GM18502 (cell line): ENCODE measurements around the gene TUBG1.

Source experiments
- ATAC-seq: cut with Tn5 transposase; IDR thresholded peaks from one replicate; pipeline ENCODE4 v1.9.1; 2021; ENCODE audit warnings: mild to moderate bottlenecking; ENCODE audit not compliant: unreplicated experiment, poor library complexity

The TUBG1 gene

DNA sequence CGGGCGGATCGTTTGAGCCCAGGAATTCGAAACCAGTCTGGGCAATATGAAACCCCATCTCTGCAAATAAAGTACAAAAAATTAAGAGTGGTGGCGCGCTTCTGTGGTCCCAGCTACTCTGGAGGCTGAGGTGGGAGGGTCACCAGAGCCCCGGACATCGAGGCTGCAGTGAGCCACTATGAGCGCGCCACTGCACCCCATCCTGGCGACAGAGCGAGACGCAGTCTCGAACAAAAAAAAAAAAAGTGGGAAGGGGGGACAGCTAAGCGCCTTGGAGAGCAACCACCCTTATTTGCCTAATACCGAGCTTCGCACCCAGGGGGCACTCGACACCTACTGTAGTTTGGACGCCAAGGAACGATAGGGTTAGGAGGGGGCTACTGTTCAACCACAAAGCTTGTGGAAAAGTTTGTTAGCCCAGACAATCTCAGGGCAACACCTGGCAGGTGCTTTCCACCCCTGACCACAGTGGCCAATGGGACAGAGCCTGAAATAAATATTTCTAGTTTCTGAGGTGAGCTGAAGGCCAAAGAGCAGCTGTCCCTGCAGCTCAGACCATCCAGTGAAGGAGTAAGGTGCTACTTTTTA is 31.1 kb upstream of the TUBG1 start:
- peak; percentile 44 for ATAC-seq

DNA sequence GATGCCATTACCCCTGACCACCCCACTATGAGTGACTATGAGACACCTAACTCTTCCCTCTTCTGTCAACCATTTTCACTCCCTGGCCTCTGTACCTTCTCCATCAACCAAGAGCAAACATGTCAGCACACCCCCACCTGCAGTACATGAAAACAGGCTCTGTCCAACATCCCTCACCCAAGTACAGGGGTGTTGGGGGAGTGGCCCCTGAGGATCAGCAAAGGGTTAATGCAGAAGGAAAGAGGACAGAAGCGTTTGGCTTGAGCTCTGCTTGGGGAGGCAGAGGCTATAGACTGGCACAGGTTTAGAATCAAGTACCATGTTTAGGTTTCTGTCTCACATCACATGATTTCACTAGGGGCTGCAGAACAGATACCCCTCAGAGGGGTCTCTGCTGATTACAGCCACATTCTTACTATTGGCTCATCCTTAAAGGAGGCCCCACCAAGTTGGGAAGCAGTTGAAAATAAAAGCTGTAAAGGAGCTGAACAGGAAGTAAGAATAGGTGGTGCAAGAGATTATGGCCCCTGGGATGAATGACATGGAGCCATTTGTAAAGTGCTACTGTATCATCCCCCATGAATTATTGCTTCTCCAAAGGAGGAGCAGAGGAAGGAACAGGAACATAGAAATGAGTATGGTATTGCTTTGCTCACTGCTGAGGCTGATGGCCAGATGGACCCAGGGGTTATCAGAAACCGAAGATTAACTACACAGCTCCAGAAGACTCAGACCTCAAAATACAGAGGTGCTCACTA is 29.5 kb upstream of the TUBG1 start:
- ATAC-seq = no peak

DNA sequence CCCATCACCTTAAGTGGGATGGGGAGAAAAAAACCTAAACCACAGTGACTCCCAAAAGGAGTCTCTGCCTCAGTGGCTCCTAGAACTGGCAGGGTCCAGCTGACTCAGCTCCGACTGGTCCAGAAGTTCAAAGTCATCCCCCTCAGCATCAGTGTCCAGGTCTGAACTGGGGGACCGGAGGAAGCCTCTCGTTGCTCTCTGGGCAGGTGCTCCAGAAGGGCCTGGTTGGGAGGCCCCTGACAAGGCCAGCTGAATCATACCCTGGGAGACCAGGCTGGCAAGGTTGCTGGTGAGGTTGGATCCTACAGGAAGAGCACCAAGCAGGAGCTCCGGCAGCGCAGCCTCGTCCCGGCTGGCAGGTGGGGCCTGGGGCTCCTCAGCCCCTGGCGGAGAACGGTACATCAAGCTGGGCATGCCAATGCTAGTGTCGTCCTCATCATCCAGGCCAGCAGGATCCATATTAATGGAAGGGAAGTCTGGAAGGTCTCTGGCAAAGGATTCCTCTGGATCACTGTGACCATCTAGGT is 27.7 kb upstream of the TUBG1 start:
- ATAC-seq = no peak

DNA sequence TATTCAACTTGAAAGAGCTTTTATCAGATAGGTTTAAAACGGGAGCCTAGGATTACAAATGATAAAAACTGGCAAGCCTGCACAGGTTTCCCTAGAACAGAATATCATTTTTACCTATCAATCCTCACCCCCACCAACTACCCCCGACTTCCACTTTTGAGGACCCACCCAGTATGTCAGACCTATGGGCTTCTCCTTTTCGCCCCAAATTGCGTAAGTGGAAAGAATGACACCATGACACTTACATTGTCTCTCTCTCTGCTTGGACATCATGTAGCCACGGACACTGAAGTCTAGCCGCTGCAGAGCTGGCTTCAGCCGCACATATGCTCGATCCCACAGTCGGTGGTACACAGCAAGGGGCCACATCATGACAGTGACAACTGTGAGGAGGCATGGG is 24.6 kb upstream of the TUBG1 start:
- no peak for ATAC-seq

DNA sequence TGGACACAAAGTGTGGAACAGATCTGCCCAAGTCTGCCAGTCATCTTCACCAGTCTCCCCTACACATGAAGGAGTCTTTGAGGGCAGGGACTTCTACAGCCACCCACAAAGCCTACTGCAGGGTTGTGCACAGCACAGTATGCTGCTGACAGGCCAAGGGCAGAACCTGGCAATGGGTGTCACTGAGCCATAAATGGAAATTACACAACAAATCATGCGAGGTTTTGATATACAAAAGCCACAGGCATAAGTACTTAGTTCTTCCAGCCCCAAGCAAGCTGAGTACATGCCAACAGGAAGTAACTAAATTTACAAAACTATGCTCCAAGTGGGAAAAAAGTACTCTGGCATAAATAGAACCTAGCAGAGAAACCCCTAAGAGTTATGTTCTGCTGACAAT is 24.1 kb upstream of the TUBG1 start:
- no peak for ATAC-seq

DNA sequence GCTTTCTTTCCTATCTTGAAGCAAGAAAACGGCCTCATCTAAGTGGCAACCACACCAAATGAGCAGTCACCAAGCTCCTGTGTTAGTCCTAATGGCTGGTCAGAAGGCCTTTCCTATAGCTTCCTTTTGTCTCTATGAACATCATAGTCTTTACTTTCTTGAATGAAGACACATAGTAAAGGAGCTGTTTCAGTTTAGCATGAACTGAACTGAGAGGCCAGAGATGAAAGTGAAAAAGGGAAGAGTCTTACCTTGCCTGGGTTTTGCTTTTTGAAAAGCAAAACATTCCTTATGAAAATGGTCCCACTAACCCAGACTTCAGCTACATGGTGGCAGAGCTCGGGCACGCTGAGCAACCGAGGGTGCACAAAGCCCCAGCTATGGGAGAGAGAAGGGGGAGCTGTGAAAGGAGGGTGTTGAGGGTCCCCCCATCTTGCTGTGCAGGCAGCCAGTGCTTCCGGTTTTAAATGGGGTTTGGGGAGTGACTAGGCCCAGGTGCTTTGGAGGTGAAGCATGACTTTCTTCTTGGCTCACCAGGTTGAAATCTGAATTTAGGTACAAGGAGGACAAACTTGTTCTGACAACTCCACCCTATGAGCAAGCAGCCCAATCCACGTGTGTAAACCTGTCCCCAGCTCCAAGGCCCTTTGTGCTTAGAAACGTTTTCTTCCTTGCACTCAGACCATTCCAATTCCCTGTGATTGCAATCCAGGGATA is 22.8 kb upstream of the TUBG1 start:
- ATAC-seq = peak; percentile 53

DNA sequence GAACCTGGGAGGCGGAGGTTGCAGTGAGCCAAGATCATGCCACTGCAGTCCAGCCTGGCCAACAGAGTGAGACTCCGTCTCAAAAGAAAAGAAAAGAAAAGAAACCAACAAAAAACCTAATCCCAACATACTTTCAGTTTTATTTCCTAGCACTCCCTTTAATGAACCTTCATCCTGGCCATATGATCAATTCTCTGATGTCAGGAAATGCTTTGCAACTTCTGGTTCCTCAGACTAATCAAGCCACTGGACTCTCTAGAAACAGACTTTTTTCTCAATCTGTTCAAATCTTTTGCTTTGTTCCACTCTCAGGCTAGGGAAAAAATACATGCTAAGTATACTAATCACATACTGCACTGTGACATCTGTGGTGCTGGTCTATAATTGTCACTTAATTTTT is 18.6 kb upstream of the TUBG1 start:
- no peak for ATAC-seq

DNA sequence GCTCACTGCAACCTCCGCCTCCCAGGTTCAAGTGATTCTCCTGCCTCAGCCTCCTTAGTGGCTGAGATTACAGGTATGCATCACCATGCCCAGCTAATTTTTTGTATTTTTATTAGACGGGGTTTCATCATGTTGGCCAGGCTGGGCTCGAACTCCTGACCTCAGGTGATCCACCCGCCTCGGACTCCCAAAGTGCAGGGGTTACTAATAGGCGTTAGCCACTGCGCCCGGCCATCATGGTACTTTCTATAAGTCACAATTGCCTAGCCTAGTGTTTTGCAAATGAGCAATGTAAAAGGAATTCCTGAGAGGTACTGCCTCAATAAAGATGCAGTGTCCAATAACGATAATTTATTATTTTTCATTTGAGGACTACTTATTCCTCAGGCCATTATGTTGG is 18.1 kb upstream of the TUBG1 start:
- ATAC-seq = no peak

DNA sequence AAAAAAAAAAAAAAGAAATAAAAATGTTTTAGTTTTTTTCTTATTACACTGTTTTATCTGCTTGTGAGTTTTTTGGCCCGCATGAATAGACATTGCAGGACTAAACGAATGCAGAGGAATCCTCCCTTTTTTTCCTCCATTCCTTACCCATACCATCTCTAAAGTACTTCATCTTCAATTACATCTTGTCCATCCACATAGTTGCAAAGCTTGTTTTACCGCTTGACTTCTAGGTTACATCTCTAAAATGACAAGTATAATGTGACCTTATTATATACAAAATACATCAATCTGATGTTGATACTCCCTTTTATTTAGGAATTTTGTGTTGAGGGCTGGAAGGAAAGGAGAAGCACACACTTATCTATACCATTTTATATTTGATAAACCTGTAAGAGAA is 13.1 kb upstream of the TUBG1 start:
- no peak for ATAC-seq

DNA sequence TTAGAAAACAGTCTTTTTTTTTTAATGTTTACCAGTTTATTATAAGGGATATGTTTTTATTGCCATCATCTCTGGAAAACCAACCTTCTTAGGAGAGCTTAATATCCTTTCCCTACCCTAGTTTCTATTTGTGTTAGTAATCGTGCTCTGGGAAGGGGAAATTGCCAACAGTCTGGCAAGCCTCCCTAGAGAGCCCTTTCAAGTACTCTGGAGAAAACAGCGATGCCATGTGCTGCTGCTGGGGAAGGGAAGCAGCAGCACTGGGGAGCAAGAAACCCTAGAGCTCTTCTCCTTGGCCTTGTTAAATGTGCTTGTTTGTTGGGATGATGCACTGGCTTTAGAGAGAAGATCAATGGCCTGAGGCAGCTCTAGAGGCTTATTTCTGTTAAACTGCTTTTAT is 10.6 kb upstream of the TUBG1 start:
- ATAC-seq = no peak

DNA sequence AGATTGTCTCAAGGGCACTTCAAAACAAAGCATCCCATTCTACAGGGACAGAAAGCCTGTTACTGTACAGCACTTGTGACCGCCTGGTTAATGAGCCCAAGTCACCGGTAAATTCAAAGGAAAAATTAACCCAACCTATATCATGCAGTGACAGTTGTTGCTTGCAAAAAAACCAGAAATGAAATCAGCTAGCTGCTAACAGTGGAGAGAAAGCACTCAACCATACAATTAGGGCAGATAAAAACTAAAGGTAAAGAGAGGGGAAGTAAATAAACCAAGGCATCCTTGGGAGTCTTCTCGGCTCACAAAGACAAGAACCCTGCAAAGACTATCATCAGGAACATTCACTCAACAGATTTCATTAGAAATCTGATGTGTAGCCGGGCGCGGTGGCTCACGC is 6.2 kb upstream of the TUBG1 start:
- ATAC-seq = no peak

DNA sequence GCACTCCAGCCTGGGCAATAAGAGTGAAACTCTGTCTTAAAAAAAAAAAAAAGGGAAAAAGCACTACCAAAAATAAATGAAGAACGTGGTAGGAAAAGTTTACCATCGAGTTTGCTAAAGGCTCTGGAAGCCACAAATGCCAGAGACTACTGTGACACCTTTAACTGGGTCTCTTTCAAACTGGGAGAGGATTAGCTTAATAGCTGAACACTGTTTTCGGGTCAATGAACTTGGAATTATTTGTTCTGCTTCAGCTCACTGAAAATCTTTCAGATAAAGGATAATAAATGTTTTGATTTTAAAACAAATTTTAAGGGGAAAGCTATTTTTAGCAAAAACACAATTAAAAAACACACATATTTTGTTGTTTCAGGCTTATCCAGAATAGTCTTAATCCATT is 1.7 kb upstream of the TUBG1 start:
- ATAC-seq = no peak

DNA sequence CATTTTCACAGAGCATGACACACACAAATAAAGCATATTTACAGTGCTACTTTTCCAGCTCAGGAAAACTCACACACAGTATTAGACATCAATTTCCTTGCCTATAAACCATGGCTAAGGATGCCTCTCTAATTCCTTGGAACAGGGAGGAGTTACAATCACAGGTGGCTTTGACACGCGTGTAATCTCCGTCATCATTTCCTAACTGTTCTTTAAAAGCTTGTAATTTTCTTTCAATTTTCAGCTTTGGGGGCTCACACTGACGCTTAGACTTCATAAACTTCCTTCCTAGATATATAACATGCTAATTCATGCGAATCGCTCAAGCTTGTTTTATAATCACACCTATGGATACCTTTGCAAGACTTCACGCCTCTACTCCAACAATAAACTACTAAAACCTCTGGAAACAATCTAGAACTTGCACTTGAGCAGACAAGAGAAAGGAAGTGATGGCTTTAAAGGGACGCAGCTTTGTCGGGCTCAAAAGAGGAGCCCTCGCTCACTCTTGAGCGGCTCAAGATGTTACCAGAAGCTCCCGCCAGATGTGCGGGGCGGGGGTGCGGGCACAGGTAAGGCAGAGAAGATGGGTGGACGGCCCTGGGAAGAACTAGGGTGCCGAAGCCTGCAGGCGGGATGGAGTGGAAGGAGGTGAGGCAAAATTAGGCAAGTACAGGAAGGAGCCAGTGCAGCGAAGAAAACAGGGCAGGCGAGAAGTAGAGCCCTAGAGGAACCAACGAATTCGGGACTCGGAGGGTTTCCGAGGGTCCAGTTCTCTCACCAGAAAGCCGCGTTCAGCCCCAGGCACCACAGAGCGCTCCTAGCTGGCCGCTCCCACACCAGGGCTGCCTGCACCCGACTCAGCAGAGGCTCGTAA is 940 bp upstream of the TUBG1 start:
- ATAC-seq = peak; percentile 44

DNA sequence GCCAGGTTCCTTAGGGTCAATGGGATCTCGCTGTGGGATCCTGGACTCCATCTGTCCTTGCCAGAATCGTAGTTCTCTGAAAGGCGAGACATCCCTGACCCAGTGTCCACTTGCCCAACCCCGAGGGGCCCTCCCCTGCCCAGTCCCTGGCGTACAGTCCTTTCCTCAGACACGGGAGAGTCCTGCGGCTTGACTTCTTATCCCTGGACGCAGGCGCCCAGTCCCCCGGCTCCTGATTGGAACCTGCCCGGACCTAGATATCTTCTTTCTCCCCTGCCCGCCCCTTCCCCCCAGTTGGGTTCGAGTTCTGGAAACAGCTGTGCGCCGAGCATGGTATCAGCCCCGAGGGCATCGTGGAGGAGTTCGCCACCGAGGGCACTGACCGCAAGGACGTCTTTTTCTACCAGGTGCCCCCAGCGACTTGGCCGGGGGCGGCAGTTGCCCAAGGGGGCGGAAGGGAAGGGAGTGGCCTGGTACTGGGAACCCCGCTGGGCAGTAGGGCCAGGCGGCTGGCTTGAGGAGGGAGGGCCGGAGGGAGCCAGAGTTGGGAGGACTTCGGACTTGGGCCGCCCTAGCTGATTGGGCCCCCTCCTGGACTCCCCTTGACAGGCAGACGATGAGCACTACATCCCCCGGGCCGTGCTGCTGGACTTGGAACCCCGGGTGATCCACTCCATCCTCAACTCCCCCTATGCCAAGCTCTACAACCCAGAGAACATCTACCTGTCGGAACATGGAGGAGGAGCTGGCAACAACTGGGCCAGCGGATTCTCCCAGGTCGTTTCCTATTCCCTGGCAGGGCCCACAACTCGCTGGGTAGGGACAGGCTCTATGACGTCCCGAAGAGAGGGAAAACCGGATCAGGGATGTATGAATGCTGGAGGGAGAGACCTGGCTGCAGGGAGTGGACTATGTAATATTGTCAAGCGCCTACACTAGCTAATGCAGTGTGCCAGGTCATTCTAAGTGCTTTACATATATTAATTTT is 625 bp downstream of the TUBG1 start:
- peak; percentile 1 for ATAC-seq

DNA sequence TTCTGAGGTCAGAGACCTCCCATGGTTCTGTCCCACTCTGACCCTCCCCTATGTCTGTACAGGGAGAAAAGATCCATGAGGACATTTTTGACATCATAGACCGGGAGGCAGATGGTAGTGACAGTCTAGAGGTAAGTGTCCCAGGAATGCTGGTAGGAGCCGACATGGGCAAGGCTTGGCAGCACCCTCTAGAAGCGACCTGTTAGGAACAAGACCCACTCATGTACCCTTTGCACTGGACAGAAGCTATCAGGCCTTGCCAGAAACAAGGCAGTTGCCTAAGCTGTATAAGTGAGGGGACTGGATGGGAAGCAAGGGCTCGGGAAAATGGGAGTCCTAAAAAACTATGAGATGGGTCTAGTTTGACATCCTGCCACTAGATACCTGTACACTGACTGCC is 2.5 kb downstream of the TUBG1 start:
- no peak for ATAC-seq

DNA sequence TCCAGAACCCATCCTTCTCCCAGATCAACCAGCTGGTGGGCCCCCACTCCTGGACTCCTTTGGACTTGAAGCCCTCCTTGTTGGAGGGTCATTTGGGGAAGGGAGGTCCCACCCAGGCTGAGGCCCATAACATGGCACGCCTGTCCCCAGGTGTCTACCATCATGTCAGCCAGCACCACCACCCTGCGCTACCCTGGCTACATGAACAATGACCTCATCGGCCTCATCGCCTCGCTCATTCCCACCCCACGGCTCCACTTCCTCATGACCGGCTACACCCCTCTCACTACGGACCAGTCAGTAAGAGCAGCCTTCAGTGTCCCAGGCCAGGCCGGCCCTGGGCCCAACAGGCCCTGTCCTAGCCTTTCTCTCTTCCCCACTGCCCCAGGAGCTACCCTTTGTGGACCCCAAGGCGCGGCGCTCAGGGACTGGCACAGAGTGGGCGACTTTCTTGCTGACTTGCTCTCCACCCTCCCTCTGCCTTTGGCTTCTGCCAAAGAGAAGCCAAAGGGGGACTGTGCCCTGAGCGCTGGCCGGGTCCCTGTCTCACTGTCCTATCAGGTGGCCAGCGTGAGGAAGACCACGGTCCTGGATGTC is 4.3 kb downstream of the TUBG1 start:
- no peak for ATAC-seq

DNA sequence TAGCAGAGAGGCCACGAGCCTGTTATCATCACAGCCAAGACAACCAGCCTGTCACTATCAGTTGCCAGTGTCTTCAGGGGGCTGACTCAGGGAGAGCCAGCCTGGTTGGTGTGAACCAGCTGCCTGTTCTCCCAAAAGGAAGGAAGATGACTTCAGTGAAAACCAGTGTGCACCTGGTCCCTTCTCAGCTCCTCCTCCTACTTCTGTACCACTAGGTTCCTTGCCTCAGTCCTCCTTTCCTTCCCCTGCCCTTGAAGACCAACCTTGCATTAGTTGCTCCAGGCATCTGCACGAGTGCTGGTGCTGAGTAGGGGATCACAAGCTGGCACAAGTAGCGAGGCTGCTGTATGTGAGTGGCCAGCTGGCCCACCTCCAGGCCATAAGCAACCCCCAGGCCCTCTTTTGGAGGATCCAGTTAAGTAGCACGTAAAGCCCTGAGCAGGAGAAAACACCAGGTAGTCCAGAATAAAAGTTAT is 8.5 kb downstream of the TUBG1 start:
- ATAC-seq = peak; percentile 30

DNA sequence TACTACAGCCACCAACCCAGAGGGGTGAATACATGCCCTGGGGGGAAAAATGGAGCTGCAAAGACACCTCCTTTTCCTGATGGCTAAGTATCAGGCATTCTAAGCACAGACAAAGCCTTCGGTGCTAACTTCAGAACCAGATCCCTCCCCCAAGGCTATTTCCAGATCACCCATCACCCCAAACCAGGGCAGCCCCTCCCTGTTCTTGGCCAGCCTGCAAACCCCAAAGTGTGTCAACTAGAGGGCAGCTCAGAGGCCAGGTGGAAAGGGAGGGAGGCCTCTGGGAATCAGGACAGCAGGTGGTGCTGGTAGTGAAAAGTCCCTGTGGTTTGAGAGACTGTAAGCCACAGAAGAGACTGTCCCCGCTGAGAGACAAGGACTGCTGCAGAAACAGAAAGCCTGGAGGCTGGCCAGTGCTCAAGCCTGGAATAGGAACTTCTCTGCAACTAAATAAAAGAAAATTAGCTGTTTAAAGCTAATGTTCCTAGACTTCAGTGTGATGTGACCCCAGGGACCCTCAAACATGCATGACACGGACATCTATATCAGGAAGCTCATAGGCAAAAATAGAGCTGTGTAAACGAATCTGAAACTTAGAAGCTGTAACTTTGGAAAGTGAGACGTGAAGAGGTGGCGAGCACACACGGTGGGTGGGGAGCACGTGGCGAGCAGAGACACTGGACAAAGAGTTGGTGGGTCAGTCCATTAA is 9.1 kb downstream of the TUBG1 start:
- peak; percentile 76 for ATAC-seq
